Smooth muscle cell (in vitro differentiated cells): ENCODE data around the gene PLPP3. TPM values are rescaled to one million over a fixed set of nuclear protein-coding genes. Genes with fewer than 3 reads are reported as not detected.

ENCODE experiments used
- DNase-seq: peaks from one replicate; lab custom pipeline; 2025; ENCODE audit not compliant: unreplicated experiment; lab: John Stamatoyannopoulos, UW
- H2AFZ ChIP-seq: fragments of 200-600 bp; sonication (generic); 2 replicates; pipeline ENCODE4 v1.6.0; 2016; ENCODE audit warnings: antibody characterized with exemption, low read depth, mild to moderate bottlenecking
- H3F3A ChIP-seq: fragments of 200-600 bp; sonication (generic); 2 replicates; pipeline ENCODE4 v1.6.0; 2017; ENCODE audit warnings: antibody characterized with exemption, low read depth
- H3K27ac ChIP-seq: fragments of 200-600 bp; sonication (generic); 2 replicates; pipeline ENCODE4 v1.5.1; 2016; ENCODE audit warnings: low read depth, mild to moderate bottlenecking
- H3K27me3 ChIP-seq: fragments of 200-600 bp; sonication (generic); 2 replicates; pipeline ENCODE4 v1.6.1; 2016; ENCODE audit warnings: low read depth, mild to moderate bottlenecking
- H3K36me3 ChIP-seq: fragments of 200-600 bp; sonication (generic); 2 replicates; pipeline ENCODE4 v1.5.1; 2016; ENCODE audit warnings: low read depth
- H3K4me1 ChIP-seq: fragments of 200-600 bp; sonication (generic); 2 replicates; pipeline ENCODE4 v1.5.1; 2016; ENCODE audit warnings: low read depth
- H3K4me2 ChIP-seq: fragments of 200-600 bp; sonication (generic); 2 replicates; pipeline ENCODE4 v1.6.0; 2016; ENCODE audit warnings: mild to moderate bottlenecking
- H3K4me3 ChIP-seq: fragments of 200-600 bp; sonication (generic); 2 replicates; pipeline ENCODE4 v1.5.1; 2016; ENCODE audit warnings: mild to moderate bottlenecking
- H3K79me2 ChIP-seq: fragments of 200-600 bp; sonication (generic); 2 replicates; pipeline ENCODE4 v1.6.0; 2016; ENCODE audit warnings: low read depth, mild to moderate bottlenecking
- H3K9ac ChIP-seq: fragments of 200-600 bp; sonication (generic); 2 replicates; pipeline ENCODE4 v1.6.0; 2016; ENCODE audit warnings: low read depth
- H3K9me3 ChIP-seq: fragments of 200-600 bp; sonication (generic); replicated peaks from 2 replicates; pipeline ENCODE4 v1.5.1; 2016; ENCODE audit warnings: low read depth
- H4K20me1 ChIP-seq: fragments of 200-600 bp; sonication (generic); 2 replicates; pipeline ENCODE4 v1.6.0; 2016; ENCODE audit warnings: low read depth
- WGBS: methylation state at CpG from one replicate; pipeline ENCODE4 v1.1.7; 2016; ENCODE audit warnings: low lambda C conversion rate; 5-methylcytosine and 5-hydroxymethylcytosine counted together
- polyA plus RNA-seq: library from polyadenylated mRNA; unstranded; fragments of >200 nt; fragmentation: Nextera tagmentation; extraction: Ambion mirVana; gene quantifications from 2 replicates; pipeline ENCODE4 v1.2.1, GENCODE V29; 2016
- total RNA-seq: library from RNA; depleted of rRNA; stranded (reverse); fragments of >200 nt; gene quantifications from 2 replicates; pipeline ENCODE4 v1.2.3, GENCODE V29; 2014
- TF ChIP-seq, protein P1 (sequence below): fragments of 200-600 bp; sonication (generic); IDR thresholded peaks from 2 replicates; pipeline ENCODE4 v1.5.1; 2017; ENCODE audit warnings: borderline replicate concordance, mild to moderate bottlenecking, antibody characterized with exemption; ENCODE audit not compliant: insufficient read depth, poor library complexity, severe bottlenecking

The PLPP3 gene
- total and polyA plus RNA-seq, 2 experiments from 2014 or later, result 56.9 to 81.5 TPM

DNA sequence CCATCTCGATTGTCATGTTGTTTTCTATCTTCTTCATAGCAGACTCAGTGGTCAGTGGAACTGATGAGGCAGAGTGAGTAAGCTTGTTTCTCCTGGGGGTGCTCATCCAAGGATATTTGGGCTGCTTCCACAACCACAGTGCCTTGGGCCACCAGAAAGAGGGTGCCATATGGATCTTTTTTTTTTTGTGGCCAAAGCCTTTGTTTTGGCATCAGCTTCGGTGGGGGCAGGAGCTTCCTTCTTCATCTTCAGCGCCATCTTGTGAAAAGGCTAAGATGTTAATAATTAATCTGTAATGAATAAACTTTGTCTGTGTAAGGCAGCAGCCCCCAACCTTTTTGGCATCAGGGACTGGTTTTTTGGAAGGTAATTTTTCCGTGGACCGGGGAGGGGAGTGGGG lies 6.6 kb upstream of the PLPP3 start:
- Histone ChIP-seq H3K4me2 (no peak overlapping the region), H3K36me3 (no peaks in the 10 kb centered on the region), H3K27me3 (no peaks in the 10 kb centered on the region), H3K79me2 (no peaks in the 10 kb centered on the region), H4K20me1 (no peaks in the 10 kb centered on the region), H3K4me1 (no peaks in the 10 kb centered on the region), H3K27ac (no peak overlapping the region), H3K4me3 (no peak overlapping the region), H3K9me3 (no peaks in the 10 kb centered on the region), H3F3A (peaks cover 4% of the 10 kb centered on the region), H2AFZ (no peak overlapping the region), H3K9ac (no peak overlapping the region)
- WGBS, result 87% methylated on average over 5 of the region's 5 CpGs
- DNase-seq, result no peak
- TF ChIP-seq, protein P1, sequence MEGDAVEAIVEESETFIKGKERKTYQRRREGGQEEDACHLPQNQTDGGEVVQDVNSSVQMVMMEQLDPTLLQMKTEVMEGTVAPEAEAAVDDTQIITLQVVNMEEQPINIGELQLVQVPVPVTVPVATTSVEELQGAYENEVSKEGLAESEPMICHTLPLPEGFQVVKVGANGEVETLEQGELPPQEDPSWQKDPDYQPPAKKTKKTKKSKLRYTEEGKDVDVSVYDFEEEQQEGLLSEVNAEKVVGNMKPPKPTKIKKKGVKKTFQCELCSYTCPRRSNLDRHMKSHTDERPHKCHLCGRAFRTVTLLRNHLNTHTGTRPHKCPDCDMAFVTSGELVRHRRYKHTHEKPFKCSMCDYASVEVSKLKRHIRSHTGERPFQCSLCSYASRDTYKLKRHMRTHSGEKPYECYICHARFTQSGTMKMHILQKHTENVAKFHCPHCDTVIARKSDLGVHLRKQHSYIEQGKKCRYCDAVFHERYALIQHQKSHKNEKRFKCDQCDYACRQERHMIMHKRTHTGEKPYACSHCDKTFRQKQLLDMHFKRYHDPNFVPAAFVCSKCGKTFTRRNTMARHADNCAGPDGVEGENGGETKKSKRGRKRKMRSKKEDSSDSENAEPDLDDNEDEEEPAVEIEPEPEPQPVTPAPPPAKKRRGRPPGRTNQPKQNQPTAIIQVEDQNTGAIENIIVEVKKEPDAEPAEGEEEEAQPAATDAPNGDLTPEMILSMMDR, result no peak

DNA sequence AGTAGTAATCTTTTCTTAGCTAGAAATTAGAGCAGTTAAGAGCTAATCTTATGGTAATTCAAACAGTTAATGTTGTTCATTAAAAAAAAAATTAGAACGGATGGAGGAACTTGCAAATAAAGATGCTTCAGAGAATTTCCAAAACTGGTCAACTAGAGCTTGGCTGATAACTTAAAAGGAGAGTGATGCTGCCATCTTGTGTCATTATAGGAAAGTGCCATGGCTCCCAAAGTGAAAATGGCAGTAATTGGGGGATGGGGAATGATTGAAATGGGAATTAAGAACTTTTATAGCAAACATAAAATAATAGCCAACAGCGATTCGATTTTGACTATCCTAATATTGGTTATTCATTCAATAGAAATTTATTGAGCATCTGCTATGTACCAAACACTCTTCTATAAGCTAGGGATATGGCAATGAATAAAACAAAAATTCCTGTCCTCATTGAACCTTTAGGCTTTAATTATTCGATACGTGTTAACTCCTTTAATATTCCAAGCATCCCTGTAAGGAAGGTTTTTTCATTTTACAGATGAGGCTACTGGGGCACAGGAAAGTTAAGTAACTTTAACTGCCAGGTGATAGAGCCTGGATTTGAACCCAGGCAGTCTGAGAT lies 5.7 kb upstream of the PLPP3 start:
- 18% methylated on average over 5 of the region's 5 CpGs for WGBS
- Histone ChIP-seq H3K9me3 (no peaks in the 10 kb centered on the region), H2AFZ (no peak overlapping the region), H3K9ac (no peak overlapping the region), H3K36me3 (no peaks in the 10 kb centered on the region), H3K79me2 (no peaks in the 10 kb centered on the region), H3K4me3 (no peak overlapping the region), H3F3A (peaks cover 8% of the 10 kb centered on the region), H4K20me1 (no peaks in the 10 kb centered on the region), H3K27me3 (no peaks in the 10 kb centered on the region), H3K4me1 (peaks cover 3% of the 10 kb centered on the region), H3K4me2 (no peak overlapping the region), H3K27ac (no peak overlapping the region)
- TF ChIP-seq, protein P1, result peak; percentile 88
- DNase-seq, result no peak

DNA sequence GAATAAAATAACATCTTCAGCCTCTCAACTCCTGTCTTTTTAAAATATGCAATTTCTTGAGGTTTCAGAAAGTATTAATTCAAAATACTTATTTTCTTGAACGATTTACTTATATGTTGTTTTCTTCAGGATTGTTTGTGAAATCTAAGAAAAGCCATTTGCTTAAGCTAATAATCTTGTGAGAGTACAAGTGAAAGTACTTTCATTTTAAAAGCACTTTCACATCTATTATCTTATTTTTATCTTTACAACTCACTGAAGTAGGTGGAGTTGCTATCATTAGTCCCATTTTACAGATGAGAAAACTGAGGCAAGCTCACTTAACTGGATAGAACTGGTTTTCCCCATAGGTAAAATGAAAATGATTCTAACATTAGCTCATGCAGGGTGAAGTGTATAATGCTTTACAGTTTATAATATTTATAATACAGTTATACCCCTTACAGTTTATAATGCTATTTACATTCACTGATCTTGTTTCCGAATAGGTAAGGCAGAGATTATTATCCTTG lies 4.7 kb upstream of the PLPP3 start:
- 94% methylated on average over 2 of the region's 2 CpGs for WGBS
- no peak overlapping the region for H3K4me2 ChIP-seq
- no peak overlapping the region for H3K9ac ChIP-seq
- no peaks in the 10 kb centered on the region for H3K9me3 ChIP-seq
- H3K4me3 ChIP-seq, result no peak overlapping the region
- peaks cover 10% of the 10 kb centered on the region for H3F3A ChIP-seq
- peaks cover 7% of the 10 kb centered on the region for H3K4me1 ChIP-seq
- TF ChIP-seq, protein P1, result no peak
- no peak overlapping the region for H3K27ac ChIP-seq
- no peaks in the 10 kb centered on the region for H3K36me3 ChIP-seq
- H3K27me3 ChIP-seq, result no peaks in the 10 kb centered on the region
- no peaks in the 10 kb centered on the region for H3K79me2 ChIP-seq
- H2AFZ ChIP-seq, result no peak overlapping the region
- no peaks in the 10 kb centered on the region for H4K20me1 ChIP-seq
- no peak for DNase-seq

DNA sequence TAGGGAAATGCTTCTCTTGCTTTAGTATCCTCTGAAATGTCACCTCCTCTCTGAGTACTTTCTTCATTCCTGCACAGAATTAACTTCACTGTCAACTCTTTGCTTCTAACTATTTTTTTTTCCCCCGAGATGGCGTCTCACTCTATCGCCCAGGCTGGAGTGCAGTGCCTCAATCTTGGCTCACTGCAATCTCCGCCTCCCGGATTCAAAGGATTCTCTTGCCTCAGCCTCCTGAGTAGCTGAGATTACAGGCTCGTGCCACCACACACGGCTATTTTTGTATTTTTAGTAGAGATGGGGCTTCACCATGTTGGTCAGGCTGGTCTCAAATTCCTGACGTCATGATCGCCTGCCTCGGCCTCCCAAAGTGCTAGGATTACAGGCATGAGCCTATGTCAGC lies 1.4 kb upstream of the PLPP3 start:
- no peaks in the 10 kb centered on the region for H3K27me3 ChIP-seq
- TF ChIP-seq, protein P1, result no peak
- no peaks in the 10 kb centered on the region for H3K9me3 ChIP-seq
- H2AFZ ChIP-seq, result no peak overlapping the region
- WGBS, result 60% methylated on average over 10 of the region's 10 CpGs
- no peak overlapping the region for H3K4me3 ChIP-seq
- H3K4me2 ChIP-seq, result no peak overlapping the region
- H4K20me1 ChIP-seq, result peaks cover 26% of the 10 kb centered on the region
- H3K27ac ChIP-seq, result no peak overlapping the region
- no peak for DNase-seq
- peaks cover 10% of the 10 kb centered on the region for H3F3A ChIP-seq
- no peaks in the 10 kb centered on the region for H3K36me3 ChIP-seq
- peaks cover 19% of the 10 kb centered on the region for H3K4me1 ChIP-seq
- H3K79me2 ChIP-seq, result peaks cover 32% of the 10 kb centered on the region
- no peak overlapping the region for H3K9ac ChIP-seq
